Epithelial cell of proximal tubule (primary cell): Measurements from ENCODE around the gene WNT3A. TPM values are rescaled to one million over a fixed set of nuclear protein-coding genes. Genes with fewer than 3 reads are reported as not detected.
A peak's percentile ranks its signal among the peaks of the same experiment; 100 is the strongest.

Experiments
- DNase-seq: peaks from one replicate; pipeline ENCODE4 v3.0.0-alpha.2; 2011; ENCODE audit warnings: low read depth
- H3K4me3 ChIP-seq: 2 replicates; pipeline ENCODE4 v1.5.1; 2011; ENCODE audit warnings: low read depth, mild to moderate bottlenecking, low read length
- total RNA-seq: library from RNA; depleted of rRNA; stranded (reverse); fragments of >200 nt; gene quantifications from 2 replicates; pipeline ENCODE4 v1.2.3, GENCODE V29; 2015
- TF ChIP-seq, protein P1 (sequence below): conservative IDR thresholded peaks from 2 replicates; pipeline ENCODE4 v1.5.1; 2012; ENCODE audit warnings: low read depth, mild to moderate bottlenecking, low read length

WNT3A gene
- total RNA-seq, 1 donor from 2014 or later, result not detected

DNA sequence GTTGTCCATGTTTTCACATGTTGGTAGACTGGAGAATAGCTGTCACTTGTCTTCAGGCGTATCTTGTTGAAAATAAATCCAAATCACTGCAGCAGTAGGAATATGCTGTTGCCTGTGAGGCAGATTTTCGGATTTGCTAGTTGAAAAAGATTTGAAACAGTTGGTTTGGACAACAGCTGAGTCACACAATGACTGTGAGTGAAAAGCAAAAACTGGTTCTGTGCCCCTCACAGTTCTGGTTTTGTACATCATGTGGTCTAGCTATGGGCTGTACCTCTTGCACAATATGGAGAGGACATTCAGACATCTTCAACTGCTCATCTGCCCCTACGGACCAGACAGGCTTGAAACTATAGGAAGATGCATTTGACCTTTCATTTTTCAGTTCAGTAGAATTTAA lies 77.5 kb downstream of the WNT3A start:
- H3K4me3 ChIP-seq, result peak overlapping the region; percentile 98
- TF ChIP-seq, protein P1, sequence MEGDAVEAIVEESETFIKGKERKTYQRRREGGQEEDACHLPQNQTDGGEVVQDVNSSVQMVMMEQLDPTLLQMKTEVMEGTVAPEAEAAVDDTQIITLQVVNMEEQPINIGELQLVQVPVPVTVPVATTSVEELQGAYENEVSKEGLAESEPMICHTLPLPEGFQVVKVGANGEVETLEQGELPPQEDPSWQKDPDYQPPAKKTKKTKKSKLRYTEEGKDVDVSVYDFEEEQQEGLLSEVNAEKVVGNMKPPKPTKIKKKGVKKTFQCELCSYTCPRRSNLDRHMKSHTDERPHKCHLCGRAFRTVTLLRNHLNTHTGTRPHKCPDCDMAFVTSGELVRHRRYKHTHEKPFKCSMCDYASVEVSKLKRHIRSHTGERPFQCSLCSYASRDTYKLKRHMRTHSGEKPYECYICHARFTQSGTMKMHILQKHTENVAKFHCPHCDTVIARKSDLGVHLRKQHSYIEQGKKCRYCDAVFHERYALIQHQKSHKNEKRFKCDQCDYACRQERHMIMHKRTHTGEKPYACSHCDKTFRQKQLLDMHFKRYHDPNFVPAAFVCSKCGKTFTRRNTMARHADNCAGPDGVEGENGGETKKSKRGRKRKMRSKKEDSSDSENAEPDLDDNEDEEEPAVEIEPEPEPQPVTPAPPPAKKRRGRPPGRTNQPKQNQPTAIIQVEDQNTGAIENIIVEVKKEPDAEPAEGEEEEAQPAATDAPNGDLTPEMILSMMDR, result no peak

DNA sequence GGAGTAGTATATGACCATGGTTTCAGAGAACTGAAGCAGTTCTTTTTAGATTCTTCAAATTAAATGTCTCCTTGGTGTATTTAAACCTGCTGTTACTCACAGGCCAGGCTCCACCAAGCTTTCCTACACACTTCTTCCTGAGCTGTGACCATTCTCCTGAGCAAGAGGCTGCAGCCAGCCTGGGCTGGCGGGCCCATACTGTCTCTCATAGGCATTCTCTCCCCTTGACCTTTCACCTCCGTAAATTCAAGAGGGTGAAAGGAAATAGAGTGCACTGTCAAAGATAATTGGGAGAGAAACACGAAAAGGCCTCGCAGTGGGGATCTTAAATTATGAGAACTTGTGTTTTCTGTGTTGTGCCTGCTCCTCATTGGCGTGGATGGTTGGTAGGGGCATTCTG lies 78.0 kb downstream of the WNT3A start:
- no peak for DNase-seq
- H3K4me3 ChIP-seq, result peak overlapping the region; percentile 98
- TF ChIP-seq, protein P1, result no peak

More for the DNA sequence above, 77.5 kb downstream of the WNT3A start:
- no peak for DNase-seq

DNA sequence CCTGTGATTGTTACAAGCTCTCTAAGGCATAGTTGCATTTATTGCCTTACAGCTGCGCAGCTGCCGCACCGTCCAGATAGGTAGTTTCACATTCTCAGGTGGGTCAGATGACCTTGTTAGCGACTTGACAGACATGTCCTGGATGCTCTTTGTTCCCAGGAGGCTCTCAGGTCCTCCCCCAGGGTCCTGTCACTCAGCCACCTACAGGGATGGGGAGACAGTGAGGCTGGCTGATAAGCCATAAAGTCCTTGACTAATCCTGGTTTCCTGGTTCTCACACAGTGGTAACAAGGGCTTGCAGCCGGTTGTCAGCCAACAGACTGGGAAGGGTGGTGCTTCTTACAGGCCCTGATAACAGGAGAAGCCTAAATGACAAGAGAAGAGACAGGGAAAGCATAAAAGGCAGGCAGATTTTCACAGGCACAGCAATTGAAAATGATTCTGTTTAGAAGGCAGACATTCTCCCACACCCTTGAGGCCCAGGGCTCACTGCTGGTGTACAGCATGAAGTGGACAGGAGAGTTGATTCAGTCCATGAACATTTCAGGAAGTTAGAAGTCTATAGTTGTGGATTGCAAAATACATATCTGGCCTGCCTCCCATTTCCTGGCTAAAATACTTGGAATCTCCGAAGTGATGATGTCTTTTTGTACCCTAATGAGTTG lies 78.6 kb downstream of the WNT3A start:
- no peak for DNase-seq
- TF ChIP-seq, protein P1, result no peak
- H3K4me3 ChIP-seq, result peak overlapping the region; percentile 98

DNA sequence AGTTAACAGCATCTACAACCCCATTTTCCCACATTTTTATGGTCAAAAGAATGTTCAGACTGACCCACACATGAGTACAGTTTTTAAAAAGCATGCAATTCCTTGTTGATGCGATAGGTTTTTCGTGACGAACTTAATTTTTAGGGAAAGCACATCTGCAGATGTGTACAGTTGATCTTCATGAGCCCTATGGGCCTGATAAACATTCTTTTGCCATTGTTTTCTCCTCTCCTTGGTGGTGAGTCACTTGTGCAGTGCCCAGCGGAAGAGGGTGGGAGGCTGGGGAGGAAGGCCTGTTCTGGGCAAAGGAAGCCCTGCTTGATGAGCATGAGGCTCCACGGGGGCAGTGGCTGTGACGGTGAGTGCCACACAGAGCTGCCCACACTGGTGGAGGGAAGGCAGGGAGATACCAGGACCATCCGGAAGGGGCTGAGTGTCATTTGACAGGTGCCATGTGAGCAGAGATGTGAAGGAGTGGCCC lies 81.0 kb downstream of the WNT3A start:
- H3K4me3 ChIP-seq, result peak overlapping the region; percentile 20
- TF ChIP-seq, protein P1, result no peak
- DNase-seq, result no peak

DNA sequence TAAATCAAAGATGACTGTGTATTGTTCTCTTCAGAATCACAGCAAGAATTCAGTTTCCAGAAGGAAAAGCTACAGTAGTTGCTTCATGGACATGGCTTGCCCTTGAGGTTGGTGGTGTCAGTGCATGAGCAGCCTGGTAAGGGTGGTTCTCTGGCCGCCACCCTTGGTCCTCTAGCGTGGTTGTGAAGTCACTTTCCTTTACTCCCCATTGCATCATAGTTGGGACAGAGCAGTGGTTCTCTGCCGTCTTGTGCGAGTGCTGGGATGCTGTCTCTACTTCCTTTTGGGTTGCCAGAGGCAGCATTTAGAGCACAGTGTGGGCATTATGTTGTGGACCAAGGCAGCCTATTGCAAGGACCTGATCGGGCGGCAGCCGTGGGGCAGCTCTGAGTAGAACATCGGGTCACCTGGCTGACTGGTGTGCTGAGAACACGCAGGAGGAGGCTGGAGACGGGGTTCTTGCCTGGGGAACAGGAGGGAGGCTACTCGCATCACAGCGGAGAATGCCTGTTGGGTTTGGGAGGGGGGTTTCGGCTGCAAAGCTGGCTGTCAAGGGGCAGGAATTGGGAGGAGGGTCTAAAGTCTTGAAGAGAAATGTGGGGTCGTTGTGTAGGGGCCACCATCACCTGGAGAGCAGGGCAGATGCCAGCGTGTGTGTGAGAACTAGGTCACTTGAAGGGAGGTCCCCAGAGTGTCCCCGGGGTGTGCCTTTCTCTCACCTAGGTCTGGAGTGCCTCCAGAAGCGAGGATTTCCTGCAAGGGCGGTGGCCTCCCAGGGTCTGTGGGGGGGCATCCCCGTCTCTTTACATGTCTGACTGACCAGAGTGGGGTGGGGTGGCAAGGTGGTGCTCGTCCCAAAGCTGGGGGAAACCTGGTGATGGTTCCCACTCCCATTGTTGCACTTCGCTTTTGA lies 82.0 kb downstream of the WNT3A start:
- TF ChIP-seq, protein P1, result no peak
- DNase-seq, result no peak
- H3K4me3 ChIP-seq, result no peak overlapping the region

DNA sequence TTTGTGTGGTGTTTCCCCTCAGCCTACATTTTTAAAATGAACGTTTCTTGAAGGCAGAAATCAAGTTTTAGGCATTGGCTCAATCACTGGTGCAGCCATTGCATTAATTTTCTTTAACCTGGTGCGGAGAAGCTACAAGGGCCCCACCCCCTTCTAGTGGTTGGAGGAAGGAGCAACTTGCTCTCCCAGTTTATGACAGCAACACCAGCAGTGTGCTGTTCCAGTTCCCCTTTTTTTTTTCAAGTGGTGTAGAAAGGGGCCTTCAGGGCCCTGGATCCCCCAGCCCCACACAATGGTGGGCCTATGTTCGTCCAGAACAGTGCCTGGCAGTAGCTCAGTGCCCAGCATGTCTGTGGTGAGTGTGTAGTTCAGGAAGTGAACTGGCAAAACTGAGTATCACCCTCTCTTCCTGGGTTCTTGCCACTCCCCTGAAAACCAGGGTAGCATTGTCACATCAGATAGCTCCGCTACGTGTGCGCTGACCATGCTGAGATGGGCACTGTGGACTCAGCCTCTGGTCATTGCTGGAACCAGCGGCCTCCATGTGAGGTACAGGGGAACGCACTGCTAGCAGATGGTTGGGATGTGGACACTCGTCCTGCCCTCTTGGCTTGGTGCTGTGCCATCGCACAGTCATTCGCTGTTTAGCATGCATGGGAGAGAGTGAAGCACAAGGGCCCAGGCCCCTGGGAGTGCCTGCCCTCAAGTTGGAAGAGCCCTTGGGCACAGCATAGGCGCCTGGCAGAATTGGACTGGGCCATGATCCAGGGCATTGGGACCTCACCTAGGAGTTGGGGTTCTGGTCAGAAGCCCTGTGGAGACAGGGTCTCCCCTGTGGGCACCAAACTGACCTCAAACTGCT lies 83.0 kb downstream of the WNT3A start:
- no peak for DNase-seq
- no peak overlapping the region for H3K4me3 ChIP-seq
- TF ChIP-seq, protein P1, result no peak
